HCT116 (cell line): ENCODE data around the gene RASAL2.

ENCODE experiments used
- ATF3 ChIP-seq: IDR thresholded peaks from 2 replicates; pipeline ENCODE4 v1.6.1; 2012
- RAD21 ChIP-seq: IDR thresholded peaks from 2 replicates; pipeline ENCODE4 v1.6.1; 2012; ENCODE audit warnings: low read depth, mild to moderate bottlenecking
- TF ChIP-seq, protein P1 (sequence below), 3 experiments: fragments of 200-600 bp in 1 of 3; sonication (generic) in 1 of 3; IDR thresholded peaks in 2 of 3; conservative IDR thresholded peaks in 1 of 3; 2 replicates each; pipeline ENCODE4 v1.5.1; 2012 to 2017; ENCODE audit warnings: low read depth in 2 of 3, low read length in 2 of 3, antibody characterized with exemption in 1 of 3, borderline replicate concordance in 1 of 3, control low read depth in 1 of 3, mild to moderate bottlenecking in 1 of 3, mixed read lengths in 1 of 3, mixed run types in 1 of 3, moderate library complexity in 1 of 3; ENCODE audit not compliant: insufficient read depth in 1 of 3

DNA sequence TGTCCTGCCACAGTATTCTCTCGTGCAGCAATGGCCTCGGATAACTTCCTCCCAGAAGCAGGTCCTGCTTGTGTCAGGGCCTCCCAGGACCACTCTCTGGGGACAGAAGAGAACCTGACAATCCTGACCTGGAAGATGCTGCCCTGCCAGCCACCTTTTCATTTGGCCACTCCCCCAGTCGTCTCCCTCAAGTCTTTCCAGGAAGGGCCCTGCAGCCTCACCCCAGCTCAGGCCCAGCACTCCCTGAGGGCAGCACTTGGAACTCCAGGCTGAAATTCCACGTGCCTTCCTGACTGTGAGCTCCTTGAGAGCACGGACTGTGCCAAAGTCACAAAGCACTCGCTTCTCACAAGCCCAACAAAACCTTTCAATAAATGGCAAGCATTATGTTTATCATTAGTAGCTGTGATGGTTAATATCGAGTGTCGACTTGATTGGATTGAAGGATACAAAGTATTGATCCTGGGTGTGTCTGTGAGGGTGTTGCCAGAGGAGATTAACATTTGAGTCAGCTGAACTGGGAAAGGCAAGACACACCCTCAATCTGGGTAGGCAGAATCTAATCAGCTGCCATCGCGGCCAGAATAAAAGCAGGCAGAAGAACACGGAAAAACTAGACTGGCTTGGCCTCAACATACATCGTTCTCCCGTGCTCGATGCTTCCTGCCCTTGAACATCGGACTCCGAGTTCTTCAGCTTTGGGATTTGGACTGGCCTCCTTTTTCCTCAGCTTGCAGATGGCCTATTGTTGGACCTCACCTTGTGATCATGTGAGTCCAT is 405.2 kb downstream of the RASAL2 start:
- TF ChIP-seq, protein P1, sequence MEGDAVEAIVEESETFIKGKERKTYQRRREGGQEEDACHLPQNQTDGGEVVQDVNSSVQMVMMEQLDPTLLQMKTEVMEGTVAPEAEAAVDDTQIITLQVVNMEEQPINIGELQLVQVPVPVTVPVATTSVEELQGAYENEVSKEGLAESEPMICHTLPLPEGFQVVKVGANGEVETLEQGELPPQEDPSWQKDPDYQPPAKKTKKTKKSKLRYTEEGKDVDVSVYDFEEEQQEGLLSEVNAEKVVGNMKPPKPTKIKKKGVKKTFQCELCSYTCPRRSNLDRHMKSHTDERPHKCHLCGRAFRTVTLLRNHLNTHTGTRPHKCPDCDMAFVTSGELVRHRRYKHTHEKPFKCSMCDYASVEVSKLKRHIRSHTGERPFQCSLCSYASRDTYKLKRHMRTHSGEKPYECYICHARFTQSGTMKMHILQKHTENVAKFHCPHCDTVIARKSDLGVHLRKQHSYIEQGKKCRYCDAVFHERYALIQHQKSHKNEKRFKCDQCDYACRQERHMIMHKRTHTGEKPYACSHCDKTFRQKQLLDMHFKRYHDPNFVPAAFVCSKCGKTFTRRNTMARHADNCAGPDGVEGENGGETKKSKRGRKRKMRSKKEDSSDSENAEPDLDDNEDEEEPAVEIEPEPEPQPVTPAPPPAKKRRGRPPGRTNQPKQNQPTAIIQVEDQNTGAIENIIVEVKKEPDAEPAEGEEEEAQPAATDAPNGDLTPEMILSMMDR (IDR thresholded peaks at IDR 0.05 in 2 of 3, conservative IDR thresholded peaks at IDR 0.05 in 1 of 3; ENCODE audit: borderline replicate concordance in 1 of 3, insufficient read depth in 1 of 3, low read depth in 2 of 3, low read length in 2 of 3) = no peak
- no peak for TF ChIP-seq ATF3
- no peak for TF ChIP-seq RAD21
